SK-N-SH treated with all-trans-retinoic acid at 6 μM for 48 hours (cell line): Measurements from ENCODE around the gene PDIA4.

Experiments used
- CSRNP3 ChIP-seq: fragments of 250-450 bp; sonication (Bioruptor Pico); IDR thresholded peaks from 2 replicates; pipeline ENCODE4 v1.5.1; 2021; ENCODE audit warnings: mild to moderate bottlenecking, moderate library complexity
- PATZ1 ChIP-seq: fragments of 250-450 bp; sonication (Bioruptor Pico); IDR thresholded peaks from 2 replicates; pipeline ENCODE4 v1.8.0; 2020; ENCODE audit warnings: mild to moderate bottlenecking, moderate library complexity, borderline replicate concordance
- RARB ChIP-seq: fragments of 250-450 bp; sonication (Bioruptor Pico); IDR thresholded peaks from 2 replicates; pipeline ENCODE4 v1.8.0; 2021; ENCODE audit warnings: mild to moderate bottlenecking, moderate library complexity

- TF ChIP-seq RARB (CRISPR knock-in tag) = no peak
- TF ChIP-seq CSRNP3 = no peak
- no peak for TF ChIP-seq PATZ1 (CRISPR knock-in tag)
Measured at GRCh38 chr7:148987751-148988512, 40.4 kb downstream of the PDIA4 start.
